ENCODE results near the gene ACSL3.

The ACSL3 gene

DNA sequence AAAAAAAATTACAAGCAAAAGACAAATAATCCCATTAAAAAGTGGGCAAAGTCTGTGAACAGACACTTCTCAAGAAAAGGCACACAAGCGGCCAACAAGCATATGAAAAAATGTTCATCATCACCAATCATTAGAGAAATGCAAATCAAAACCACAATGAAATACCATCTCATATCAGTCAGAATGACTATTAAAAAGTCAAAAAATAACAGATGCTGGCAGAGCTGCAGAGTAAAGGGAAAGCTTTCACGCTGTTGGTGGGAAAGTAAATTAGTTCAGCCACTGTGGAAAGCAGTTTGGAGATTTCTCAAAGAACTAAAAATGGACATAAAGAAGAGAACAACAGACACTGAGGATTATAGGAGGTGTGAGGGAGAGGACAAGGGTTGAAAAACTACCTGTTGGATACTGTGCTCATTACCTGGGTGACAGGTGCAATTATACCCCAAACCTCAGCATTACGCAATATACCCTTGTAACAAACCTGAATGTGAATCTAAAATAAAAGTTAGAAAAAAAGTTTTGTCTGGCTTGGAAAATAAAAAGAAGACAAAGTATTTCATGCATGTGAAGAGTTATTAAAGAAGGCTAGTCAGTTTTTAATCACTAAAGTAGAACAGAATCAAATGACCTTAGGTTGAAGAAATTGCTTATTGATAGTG lies 8.7 kb upstream of the ACSL3 start:
- no peak for TF ChIP-seq OSR1 (CRISPR knock-in tag; IDR thresholded peaks at IDR 0.05)
- no peak for TF ChIP-seq GLIS3 (CRISPR knock-in tag; IDR thresholded peaks at IDR 0.05)
- no peak for TF ChIP-seq ZNF565 (CRISPR knock-in tag; conservative IDR thresholded peaks at IDR 0.05; ENCODE audit: low read depth)
- TF ChIP-seq, protein P1, sequence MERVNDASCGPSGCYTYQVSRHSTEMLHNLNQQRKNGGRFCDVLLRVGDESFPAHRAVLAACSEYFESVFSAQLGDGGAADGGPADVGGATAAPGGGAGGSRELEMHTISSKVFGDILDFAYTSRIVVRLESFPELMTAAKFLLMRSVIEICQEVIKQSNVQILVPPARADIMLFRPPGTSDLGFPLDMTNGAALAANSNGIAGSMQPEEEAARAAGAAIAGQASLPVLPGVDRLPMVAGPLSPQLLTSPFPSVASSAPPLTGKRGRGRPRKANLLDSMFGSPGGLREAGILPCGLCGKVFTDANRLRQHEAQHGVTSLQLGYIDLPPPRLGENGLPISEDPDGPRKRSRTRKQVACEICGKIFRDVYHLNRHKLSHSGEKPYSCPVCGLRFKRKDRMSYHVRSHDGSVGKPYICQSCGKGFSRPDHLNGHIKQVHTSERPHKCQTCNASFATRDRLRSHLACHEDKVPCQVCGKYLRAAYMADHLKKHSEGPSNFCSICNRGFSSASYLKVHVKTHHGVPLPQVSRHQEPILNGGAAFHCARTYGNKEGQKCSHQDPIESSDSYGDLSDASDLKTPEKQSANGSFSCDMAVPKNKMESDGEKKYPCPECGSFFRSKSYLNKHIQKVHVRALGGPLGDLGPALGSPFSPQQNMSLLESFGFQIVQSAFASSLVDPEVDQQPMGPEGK (CRISPR knock-in tag; IDR thresholded peaks at IDR 0.05; ENCODE audit: borderline replicate concordance), result no peak
- no peak for TF ChIP-seq ISL1 (CRISPR knock-in tag; IDR thresholded peaks at IDR 0.05)
- no peak for TF ChIP-seq PPARA (CRISPR knock-in tag; IDR thresholded peaks at IDR 0.05; ENCODE audit: borderline replicate concordance)
- TF ChIP-seq TOX (CRISPR knock-in tag; IDR thresholded peaks at IDR 0.05; ENCODE audit: borderline replicate concordance), result no peak
- no peak for TF ChIP-seq ZC3H10 (CRISPR knock-in tag; IDR thresholded peaks at IDR 0.05)
- TF ChIP-seq, protein P2, sequence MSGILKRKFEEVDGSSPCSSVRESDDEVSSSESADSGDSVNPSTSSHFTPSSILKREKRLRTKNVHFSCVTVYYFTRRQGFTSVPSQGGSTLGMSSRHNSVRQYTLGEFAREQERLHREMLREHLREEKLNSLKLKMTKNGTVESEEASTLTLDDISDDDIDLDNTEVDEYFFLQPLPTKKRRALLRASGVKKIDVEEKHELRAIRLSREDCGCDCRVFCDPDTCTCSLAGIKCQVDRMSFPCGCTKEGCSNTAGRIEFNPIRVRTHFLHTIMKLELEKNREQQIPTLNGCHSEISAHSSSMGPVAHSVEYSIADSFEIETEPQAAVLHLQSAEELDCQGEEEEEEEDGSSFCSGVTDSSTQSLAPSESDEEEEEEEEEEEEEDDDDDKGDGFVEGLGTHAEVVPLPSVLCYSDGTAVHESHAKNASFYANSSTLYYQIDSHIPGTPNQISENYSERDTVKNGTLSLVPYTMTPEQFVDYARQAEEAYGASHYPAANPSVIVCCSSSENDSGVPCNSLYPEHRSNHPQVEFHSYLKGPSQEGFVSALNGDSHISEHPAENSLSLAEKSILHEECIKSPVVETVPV (CRISPR knock-in tag; IDR thresholded peaks at IDR 0.05), result no peak
- TF ChIP-seq BACH2 (CRISPR knock-in tag; IDR thresholded peaks at IDR 0.05; ENCODE audit: borderline replicate concordance), result no peak
- TF ChIP-seq ZNF70 (CRISPR knock-in tag; IDR thresholded peaks at IDR 0.05), result no peak
- no peak for TF ChIP-seq SNAI2 (CRISPR knock-in tag; IDR thresholded peaks at IDR 0.05)
- TF ChIP-seq ARNTL (CRISPR knock-in tag; IDR thresholded peaks at IDR 0.05; ENCODE audit: borderline replicate concordance, low read depth), result no peak
- TF ChIP-seq CREB5 (CRISPR knock-in tag; IDR thresholded peaks at IDR 0.05; ENCODE audit: low read depth), result no peak
- no peak for ATAC-seq

DNA sequence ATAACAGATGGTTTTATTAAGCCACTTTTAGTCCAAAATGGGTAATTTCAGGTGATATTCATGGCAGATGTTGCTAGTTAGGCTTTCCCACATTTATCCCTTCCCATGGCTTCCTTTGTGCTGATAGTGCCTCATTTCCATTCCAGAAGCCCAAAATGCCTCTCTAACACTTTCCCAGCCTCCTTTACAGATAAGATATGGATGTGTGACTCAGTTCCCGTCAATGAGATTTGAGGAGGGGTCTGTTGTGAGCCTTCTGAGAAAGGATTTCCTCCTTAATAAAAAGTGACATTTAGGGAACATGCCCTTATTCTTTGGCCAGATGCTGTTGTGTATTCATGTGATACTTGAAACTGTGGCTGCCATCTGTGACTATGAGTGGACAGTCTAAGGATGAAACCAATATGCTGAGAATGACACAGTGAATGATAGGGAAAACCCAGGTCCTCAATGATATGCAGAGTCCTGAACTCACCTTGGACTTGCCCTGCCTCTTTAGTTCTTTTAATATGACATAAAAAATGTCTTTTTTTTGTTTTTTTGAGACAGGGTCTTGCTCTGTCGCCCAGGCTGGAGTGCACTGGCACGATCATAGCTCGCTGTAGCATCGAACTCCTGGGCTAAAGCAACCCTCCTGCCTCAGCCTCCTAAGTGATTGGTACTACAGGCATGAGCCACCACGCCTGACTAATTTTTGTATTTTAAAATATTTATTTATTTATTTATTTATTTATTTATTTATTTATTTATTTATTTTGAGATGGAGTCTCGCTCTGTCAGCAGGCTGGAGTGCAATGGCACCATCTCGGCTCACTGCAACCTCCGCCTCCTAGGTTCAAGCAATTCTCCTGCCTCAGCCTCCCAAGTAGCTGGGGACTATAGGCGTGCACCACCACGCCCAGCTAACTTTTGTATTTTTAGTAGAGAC lies 5.8 kb upstream of the ACSL3 start:
- TF ChIP-seq, protein P3, sequence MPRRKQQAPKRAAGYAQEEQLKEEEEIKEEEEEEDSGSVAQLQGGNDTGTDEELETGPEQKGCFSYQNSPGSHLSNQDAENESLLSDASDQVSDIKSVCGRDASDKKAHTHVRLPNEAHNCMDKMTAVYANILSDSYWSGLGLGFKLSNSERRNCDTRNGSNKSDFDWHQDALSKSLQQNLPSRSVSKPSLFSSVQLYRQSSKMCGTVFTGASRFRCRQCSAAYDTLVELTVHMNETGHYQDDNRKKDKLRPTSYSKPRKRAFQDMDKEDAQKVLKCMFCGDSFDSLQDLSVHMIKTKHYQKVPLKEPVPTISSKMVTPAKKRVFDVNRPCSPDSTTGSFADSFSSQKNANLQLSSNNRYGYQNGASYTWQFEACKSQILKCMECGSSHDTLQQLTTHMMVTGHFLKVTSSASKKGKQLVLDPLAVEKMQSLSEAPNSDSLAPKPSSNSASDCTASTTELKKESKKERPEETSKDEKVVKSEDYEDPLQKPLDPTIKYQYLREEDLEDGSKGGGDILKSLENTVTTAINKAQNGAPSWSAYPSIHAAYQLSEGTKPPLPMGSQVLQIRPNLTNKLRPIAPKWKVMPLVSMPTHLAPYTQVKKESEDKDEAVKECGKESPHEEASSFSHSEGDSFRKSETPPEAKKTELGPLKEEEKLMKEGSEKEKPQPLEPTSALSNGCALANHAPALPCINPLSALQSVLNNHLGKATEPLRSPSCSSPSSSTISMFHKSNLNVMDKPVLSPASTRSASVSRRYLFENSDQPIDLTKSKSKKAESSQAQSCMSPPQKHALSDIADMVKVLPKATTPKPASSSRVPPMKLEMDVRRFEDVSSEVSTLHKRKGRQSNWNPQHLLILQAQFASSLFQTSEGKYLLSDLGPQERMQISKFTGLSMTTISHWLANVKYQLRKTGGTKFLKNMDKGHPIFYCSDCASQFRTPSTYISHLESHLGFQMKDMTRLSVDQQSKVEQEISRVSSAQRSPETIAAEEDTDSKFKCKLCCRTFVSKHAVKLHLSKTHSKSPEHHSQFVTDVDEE (CRISPR knock-in tag; IDR thresholded peaks at IDR 0.05), result no peak
- no peak for ATAC-seq

DNA sequence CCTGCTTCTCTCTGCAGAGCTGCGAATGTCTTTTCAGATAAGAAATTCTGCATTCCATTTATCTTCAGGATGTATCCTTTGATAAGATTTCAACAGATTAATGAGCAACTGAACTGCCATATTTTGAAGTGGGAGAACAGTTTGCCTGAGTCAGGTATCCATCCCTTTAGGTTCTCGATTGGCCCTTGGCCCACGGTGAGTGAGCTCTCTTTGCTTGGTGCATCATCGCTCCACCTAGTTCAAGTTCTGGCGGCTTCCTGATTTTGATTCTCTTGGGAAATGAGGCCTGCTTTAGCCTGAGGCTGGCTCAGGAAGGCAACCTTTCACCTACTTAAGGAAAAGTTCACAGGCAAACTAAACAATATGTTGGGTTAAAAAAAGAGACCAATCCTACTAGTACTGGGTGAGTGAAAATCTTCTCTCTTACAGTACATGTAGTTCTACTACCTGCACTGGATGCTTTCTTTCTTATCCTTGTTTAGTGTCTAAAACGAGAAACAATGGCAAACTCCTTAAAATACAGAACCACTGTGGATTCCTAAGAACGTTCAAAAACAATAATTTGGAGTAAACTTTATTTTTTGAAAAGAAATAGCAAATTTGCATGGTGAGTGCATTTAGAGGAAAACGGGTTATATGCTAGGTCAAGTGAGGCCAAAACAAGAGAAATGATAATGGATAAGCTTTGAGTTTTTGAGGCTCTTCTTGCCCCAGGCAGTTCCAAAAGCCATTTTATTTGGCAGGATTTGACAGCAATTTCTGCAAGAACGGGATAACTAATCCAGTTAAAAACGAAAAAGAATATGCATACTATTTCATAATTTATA lies 837 bp upstream of the ACSL3 start:
- ATAC-seq, result no peak
- TF ChIP-seq, protein P3 (CRISPR knock-in tag; IDR thresholded peaks at IDR 0.05), result no peak
- TF ChIP-seq ZNF565 (CRISPR knock-in tag; conservative IDR thresholded peaks at IDR 0.05; ENCODE audit: low read depth) (no peak), GLIS3 (CRISPR knock-in tag; IDR thresholded peaks at IDR 0.05) (no peak), SNAI2 (CRISPR knock-in tag; IDR thresholded peaks at IDR 0.05) (no peak), OSR1 (CRISPR knock-in tag; IDR thresholded peaks at IDR 0.05) (no peak)

All from SK-N-SH treated with all-trans-retinoic acid at 6 μM for 48 hours (cell line).